HepG2 (cell line): ENCODE data around the gene BAG5. TPM values are rescaled to one million over a fixed set of nuclear protein-coding genes. Genes with fewer than 3 reads are reported as not detected.

Experiments
- ATAC-seq: fragments of 200-7000 bp; cut with Tn5 transposase; 3 replicates; pipeline ENCODE4 v1.9.1; 2020; ENCODE audit warnings: mild to moderate bottlenecking, moderate library complexity
- BruUV-seq: library from RNA; stranded (reverse); fragments of 400-500 nt; replicated peaks from 2 replicates; lab custom pipeline; 2021; lab: Mats Ljungman, UMichigan
- CTCF ChIA-PET: fragments of 300-600 bp; formaldehyde crosslinking; extraction: SDS; loops from one replicate; lab custom pipeline; 2021; ENCODE audit warnings: low total read pairs, inconsistent platforms, low intra/inter-chr PET ratio; lab: Yijun Ruan, JAX
- POLR2A ChIA-PET: fragments of 350-600 bp; sonication (Branson Sonifier 250); formaldehyde crosslinking; loops from one replicate; lab custom pipeline; 2020; ENCODE audit warnings: antibody characterized with exemption, inconsistent platforms; lab: Yijun Ruan, JAX
- DNase-seq: peaks from one replicate; pipeline ENCODE4 v3.0.0-alpha.2; 2015; ENCODE audit warnings: low spot score
- FAIRE-seq: peaks from 3 replicates; lab custom pipeline; 2011; peaks lifted over from hg19 to GRCh38; lab: Jason Lieb, UNC
- H2AFZ ChIP-seq: one replicate; pipeline ENCODE4 v1.6.1; 2011; ENCODE audit warnings: low read length, inconsistent platforms
- H3K27ac ChIP-seq: fragments of 300-600 bp; 3 replicates; pipeline ENCODE4 v1.8.0; 2011; ENCODE audit warnings: mixed run types, mild to moderate bottlenecking, mixed read lengths, low read length, inconsistent platforms; ENCODE audit not compliant: insufficient read depth; ENCODE audit errors: extremely low read length
- H3K27me3 ChIP-seq, 2 experiments: fragments of 200-600 bp in 1 of 2; 2 replicates in 1 of 2; 3 replicates in 1 of 2; pipeline versions ENCODE4 v1.6.0 to v1.8.0; 2011; ENCODE audit warnings: low read length in 2 of 2, mild to moderate bottlenecking in 2 of 2, moderate library complexity in 2 of 2, inconsistent platforms in 1 of 2; ENCODE audit not compliant: insufficient read depth in 2 of 2, control insufficient read depth in 1 of 2
- H3K36me3 ChIP-seq, 2 experiments: fragments of 200-600 bp in 1 of 2; replicated peaks in 1 of 2; 2 replicates in 1 of 2; 3 replicates in 1 of 2; pipeline versions ENCODE4 v1.5.1 to v1.8.0; 2011; ENCODE audit warnings: low read length in 2 of 2, inconsistent platforms in 1 of 2; ENCODE audit not compliant: insufficient read depth in 2 of 2, control insufficient read depth in 1 of 2
- H3K4me1 ChIP-seq: 2 replicates; pipeline ENCODE4 v1.5.1; 2012; ENCODE audit warnings: low read length, inconsistent platforms; ENCODE audit not compliant: insufficient read depth
- H3K4me2 ChIP-seq: 2 replicates; pipeline ENCODE4 v1.6.0; 2011; ENCODE audit warnings: low read depth, low read length, inconsistent platforms
- H3K4me3 ChIP-seq, 3 experiments: fragments of 200-600 bp in 1 of 3; sonication (generic), shearing (Covaris generic) in 1 of 3; replicated peaks in 1 of 3; 2 replicates each; pipeline ENCODE4 v1.5.1; 2011 to 2016; ENCODE audit warnings: low read length in 3 of 3, inconsistent platforms in 2 of 3, low read depth in 2 of 3, mild to moderate bottlenecking in 2 of 3, control low read depth in 1 of 3, mixed read lengths in 1 of 3; ENCODE audit not compliant: insufficient read depth in 1 of 3
- H3K79me2 ChIP-seq: one replicate; pipeline ENCODE4 v1.6.1; 2011; ENCODE audit warnings: low read length, inconsistent platforms; ENCODE audit not compliant: insufficient read depth
- H3K9ac ChIP-seq: 2 replicates; pipeline ENCODE4 v1.6.0; 2011; ENCODE audit warnings: mild to moderate bottlenecking, low read depth, low read length, inconsistent platforms; ENCODE audit not compliant: insufficient read depth
- H3K9me3 ChIP-seq: 2 replicates; pipeline ENCODE4 v1.5.1; 2012; ENCODE audit warnings: mild to moderate bottlenecking, low read length
- H4K20me1 ChIP-seq: 2 replicates; pipeline ENCODE4 v1.6.0; 2011; ENCODE audit warnings: inconsistent platforms, mild to moderate bottlenecking, low read length, moderate library complexity; ENCODE audit not compliant: insufficient read depth
- HOXD1 ChIP-seq: sonication (generic); formaldehyde crosslinking; IDR thresholded peaks from 2 replicates; pipeline ENCODE4 v1.5.0; 2020; ENCODE audit warnings: missing genetic modification reagents
- MNT ChIP-seq: fragments of 450-650 bp; IDR thresholded peaks from 2 replicates; pipeline ENCODE4 v1.6.1; 2016
- PTBP1 ChIP-seq: fragments of 200-400 bp; formaldehyde crosslinking; IDR thresholded peaks from 2 replicates; pipeline ENCODE4 v1.6.1; 2018; ENCODE audit warnings: low read length, low read depth; ENCODE audit not compliant: poor library complexity, severe bottlenecking
- RFX3 ChIP-seq: IDR thresholded peaks from 2 replicates; pipeline ENCODE4 v1.6.1; 2016; ENCODE audit warnings: missing biosample characterization, missing genetic modification reagents
- WGBS: methylation state at CpG from one replicate; pipeline ENCODE4 v1.1.6; 2017; ENCODE audit warnings: low lambda C conversion rate; 5-methylcytosine and 5-hydroxymethylcytosine counted together
- in situ Hi-C: cut with HindIII; loops from 2 replicates; pipeline ENCODE4 v1.10.0; 2017; ENCODE audit warnings: low pct_unique_long_range_greater_than_20kb; ENCODE audit not compliant: extremely low pct_ligation_motif_present
- intact Hi-C: fragments of 100-400 bp; cut with micrococcal nuclease; formaldehyde crosslinking; loops from one replicate; pipeline ENCODE4 v1.10.0; 2022; ENCODE audit not compliant: unreplicated experiment
- polyA plus RNA-seq, 8 experiments: library from polyadenylated mRNA; depleted of rRNA in 3 of 8; stranded (reverse) in 7 of 8; unstranded in 1 of 8; fragments of >200 nt; fragmentation: Illumina TruSeq in 4 of 8; extraction: Trizol in 4 of 8; gene quantifications; 2 replicates each; pipeline versions ENCODE4 v1.2.1 to v1.2.3, GENCODE V29; 2011 to 2016; ENCODE audit warnings: low read depth in 4 of 8, missing spikeins in 1 of 8, mixed read lengths in 1 of 8; ENCODE audit not compliant: insufficient read depth in 1 of 8
- total RNA-seq, 5 experiments: library from RNA; depleted of rRNA; stranded (reverse); fragments of >200 nt; fragmentation: Illumina TruSeq; extraction: Trizol; gene quantifications; 2 replicates each; pipeline ENCODE4 v1.2.3, GENCODE V29; 2016; ENCODE audit warnings: low read depth in 1 of 5

BAG5 gene
- total and polyA plus RNA-seq, 2 of the 13 experiments (the other 11 are each of a cell fraction or from before 2014, with no cell fraction given), result 3.5 to 21.0 TPM

DNA sequence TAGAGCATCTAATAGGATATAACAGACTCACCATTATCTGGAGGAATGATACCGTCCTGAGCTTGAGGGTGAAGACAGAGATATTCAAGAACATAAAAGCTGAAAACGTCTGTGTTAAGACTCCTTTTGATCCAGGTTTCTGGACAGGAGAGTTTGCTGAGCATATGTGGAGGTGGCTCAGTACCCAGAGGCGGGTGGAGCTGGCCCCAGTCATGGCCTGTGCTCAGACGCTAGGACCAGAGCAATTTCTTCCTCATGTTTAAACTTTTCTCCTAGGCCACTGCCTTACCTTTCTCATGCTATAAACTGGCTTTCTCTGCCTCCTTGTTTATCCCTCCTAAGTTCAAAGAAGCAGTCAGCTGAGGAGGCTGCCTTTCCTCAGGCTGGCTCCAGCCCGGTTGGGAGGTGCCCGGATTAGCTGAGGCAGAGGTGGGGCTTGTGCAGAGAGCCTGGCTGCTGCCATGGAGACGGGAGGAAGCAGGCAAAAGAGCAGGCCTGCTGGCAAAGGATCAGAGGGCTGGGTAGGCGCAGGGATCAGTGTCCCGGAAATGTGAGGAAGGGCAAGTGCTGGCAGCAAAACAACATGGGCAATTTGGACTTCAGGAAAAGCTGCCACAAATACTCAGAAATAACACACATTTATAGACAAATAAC lies 14.0 kb upstream of the BAG5 start:
- ATAC-seq (no peak; the same call in 2 of the 3 replicates), DNase-seq (no peak)
- H3K9ac ChIP-seq, result no peak overlapping the region
- no TSS peak for BruUV-seq
- ChIA-PET CTCF (no interaction called here), POLR2A (interaction anchor here (0.5 to 1.0 kb wide), 2 partner anchors 23 to 48 kb away, joined by 3 read pairs; partner anchors contain the start of gene TRMT61A)
- H4K20me1 ChIP-seq, result no peaks in the 10 kb centered on the region
- no peak overlapping the region for H2AFZ ChIP-seq
- H3K79me2 ChIP-seq, result no peaks in the 10 kb centered on the region
- TF ChIP-seq PTBP1 (no peak), RFX3 (CRISPR knock-in tag) (0 out of 2 replicates have a peak, but pooled peaks have one; percentile 23)
- TF ChIP-seq, all 625 proteins: peak for 1
- H3K4me2 ChIP-seq, result no peak overlapping the region
- peaks cover 17 to 42% of the 10 kb centered on the region in 2 experiments for H3K36me3 ChIP-seq
- in situ Hi-C loops (no loop called here), intact Hi-C loops (no loop called here)
- no peaks in the 10 kb centered on the region for H3K4me1 ChIP-seq
- no peak overlapping the region for H3K4me3 ChIP-seq
- 86% methylated on average over 9 of the region's 9 CpGs for WGBS
- FAIRE-seq, result no peak
- H3K27ac ChIP-seq, result no peak overlapping the region
- no peaks in the 10 kb centered on the region for H3K27me3 ChIP-seq
- no peaks in the 10 kb centered on the region for H3K9me3 ChIP-seq

- peak; percentile 40; the same call in 1 of the 2 replicates for TF ChIP-seq MNT
- TF ChIP-seq HOXD1, result no peak
- Histone ChIP-seq H2AFZ (no peak overlapping the region), H3K36me3 (peaks cover 17 to 42% of the 10 kb centered on the region in 2 experiments), H3K9ac (no peak overlapping the region), H3K4me1 (no peaks in the 10 kb centered on the region), H3K27ac (no peak overlapping the region), H3K9me3 (no peaks in the 10 kb centered on the region), H3K4me2 (no peak overlapping the region), H3K79me2 (peaks cover 3% of the 10 kb centered on the region), H3K4me3 (no peak overlapping the region), H3K27me3 (no peaks in the 10 kb centered on the region), H4K20me1 (no peaks in the 10 kb centered on the region)
- 99% methylated on average over 14 of the region's 18 CpGs for WGBS
- intact Hi-C loops, result loop anchor here (5.0 kb wide), 1 partner anchor 103 kb away; no protein-coding TSS in a partner anchor
- no peak for ATAC-seq
- FAIRE-seq, result no peak
- in situ Hi-C loops, result no loop called here
- CTCF ChIA-PET, result no interaction called here
- no TSS peak for BruUV-seq
- DNase-seq, result no peak
- POLR2A ChIA-PET, result no interaction called here
Observed at GRCh38 chr14:103574707-103575285, 12.3 kb upstream of the BAG5 start.
